T1000 (cell line): Measurements from ENCODE around the gene ARID1B.
A peak's percentile ranks its signal among the peaks of the same experiment; 100 is the strongest.

Source experiments
- DNase-seq: peaks from one replicate; lab custom pipeline; 2025; ENCODE audit warnings: mixed read lengths; lab: John Stamatoyannopoulos, UW

The ARID1B gene

DNA sequence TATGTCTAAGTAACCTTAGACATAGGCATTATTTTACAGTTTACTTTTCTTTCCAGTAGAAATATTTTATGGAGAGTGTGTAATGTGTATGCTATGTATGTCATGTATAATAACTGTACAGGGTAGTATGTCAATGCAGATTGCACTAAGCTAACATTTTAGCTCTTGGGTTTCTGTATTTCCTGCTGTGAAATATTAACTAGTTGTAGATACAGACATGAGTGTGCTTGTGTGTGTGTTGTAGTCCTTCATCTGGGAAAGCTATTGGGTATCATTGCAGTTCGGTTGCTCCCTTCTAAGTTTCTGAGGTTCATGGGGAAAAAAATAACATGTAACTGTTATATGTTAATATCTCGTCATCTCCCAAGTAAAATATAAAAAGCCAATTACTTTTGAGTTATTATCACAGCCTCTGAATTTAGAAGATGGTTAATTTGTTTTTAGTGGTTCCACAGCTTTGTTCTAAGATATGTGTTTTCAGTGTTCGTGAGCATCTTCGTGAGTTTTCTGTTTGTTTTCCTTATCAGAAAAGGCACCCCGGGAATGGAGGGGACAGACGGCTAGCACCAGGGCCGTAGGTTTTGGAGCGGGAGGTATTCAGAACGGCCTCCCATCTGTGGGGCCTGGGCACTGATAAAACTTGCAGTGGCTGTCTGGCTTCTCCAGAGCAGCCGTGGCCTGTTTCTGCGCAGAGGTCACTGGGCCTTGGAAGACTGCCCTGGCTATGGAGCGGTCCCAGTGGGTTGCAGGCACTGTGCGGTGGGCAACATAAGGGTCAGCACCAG is 215.0 kb downstream of the ARID1B start:
- DNase-seq: no peak

DNA sequence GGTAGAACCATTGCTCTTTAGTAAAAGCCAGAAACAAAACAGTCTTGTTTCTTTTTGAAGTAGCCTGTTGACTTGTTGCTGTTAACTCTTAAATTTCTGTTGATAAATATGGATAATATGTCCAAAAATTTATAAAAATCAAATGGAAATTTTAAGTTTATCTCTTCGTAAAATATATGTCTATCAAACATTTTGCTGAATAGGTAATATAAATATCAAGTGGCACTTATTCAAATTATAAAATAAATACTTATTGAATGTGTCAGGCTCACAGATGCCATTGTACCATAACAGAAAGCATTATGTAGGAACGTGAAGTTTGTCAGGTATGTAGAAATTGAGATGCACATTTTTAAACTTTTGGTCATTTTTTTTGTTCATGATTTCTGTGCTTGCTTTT is 216.5 kb downstream of the ARID1B start:
- no peak for DNase-seq

DNA sequence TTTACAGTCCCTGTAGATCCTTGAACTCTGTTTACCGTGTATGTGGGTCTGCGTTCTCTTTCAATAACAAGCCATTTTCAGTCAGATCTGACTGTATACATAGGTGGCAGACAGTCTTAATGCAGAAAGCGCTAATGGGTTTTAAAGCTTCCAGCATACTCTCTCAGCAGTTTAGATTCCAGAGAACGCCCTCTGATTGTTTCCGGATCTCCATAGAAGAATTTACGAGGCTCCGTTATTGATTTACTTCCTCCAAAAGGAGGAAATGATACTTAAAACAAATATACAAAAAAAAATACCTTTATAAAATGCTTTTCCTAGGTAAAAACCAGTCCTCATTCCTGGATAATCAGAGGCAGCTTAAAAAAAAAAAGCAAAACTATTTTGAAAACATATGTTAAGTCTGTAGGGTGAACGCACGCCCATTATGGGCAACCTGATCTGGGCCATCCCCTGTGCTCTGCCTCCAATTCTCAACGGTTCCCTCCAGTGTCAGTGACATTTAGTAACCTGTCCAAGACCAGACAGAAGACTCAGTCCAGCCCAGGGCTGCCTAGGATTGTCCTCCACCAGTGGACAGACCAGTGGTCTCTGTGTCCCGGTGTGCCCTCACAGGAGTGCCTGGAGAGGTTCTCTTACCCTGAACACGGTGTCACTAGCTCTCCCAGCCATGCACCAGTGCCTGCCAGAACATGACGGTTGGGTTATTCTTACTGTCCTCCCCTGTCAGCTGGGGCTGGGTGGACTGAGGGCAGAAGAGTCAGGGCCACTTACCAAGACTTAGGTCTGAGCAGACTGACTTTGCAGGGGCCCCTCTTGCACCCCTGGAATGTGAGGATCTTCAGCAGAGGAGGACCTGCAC is 217.3 kb downstream of the ARID1B start:
- no peak for DNase-seq

DNA sequence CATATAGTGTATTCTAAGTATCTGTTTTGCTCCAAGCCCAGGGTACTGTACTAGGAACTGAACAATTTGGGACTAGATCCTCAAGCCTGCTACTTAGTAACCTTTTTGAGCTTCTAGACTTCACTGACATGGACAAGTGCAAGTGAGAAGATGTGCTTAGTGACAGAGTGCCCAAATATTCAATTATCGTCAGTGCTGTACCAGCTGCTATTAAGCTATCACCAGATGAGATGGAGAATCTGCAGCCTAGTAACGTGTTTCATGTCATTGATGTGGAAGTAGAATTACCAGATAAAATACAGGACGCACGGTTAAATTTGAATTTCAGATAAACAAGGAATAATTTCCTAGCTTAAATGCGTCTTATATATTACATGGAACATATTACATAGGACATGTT is 218.3 kb downstream of the ARID1B start:
- DNase-seq: no peak

DNA sequence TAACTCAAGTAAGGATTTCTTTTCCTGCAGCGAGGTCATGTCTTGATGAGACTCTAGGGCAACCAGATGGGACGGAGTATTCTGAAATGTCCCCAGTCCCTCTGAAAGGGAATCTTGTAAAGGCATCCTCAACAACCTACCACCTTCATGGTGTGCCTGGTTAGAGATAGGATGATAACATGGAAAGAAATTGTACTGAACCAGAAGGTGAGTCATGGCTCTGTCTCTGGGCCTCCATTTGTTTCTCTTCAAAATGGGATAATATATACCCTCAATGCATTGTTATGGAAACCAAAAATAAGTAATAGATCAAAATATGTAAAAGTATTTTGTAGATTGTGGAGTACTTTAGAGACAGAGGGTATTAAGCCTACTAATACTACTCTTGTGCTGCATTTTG is 219.1 kb downstream of the ARID1B start:
- no peak for DNase-seq

DNA sequence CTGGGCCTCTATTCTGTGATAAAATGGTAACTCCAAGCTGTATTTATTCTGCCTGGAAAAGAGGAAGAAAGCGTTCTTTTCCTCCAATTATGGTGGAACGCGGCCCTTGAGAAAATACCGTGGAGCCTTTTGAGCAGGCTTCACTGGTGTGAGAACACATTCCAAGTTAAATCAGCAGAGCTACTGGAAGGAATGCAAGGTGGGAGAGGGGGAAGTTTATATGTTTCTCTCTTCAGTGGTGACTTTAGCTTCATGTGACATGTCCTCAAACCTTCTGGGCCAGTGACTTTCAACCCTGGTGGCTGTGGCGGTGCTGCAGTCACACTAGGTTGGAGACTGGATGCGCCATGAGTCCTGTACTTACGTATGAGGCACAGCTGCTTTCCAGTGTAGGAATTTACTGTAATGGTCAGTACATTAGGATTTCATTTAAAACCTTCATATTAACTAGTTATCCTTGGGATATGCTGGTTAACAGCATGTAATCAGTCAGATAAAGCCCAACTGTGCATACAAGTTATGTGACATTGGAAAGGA is 221.7 kb downstream of the ARID1B start:
- DNase-seq: no peak

DNA sequence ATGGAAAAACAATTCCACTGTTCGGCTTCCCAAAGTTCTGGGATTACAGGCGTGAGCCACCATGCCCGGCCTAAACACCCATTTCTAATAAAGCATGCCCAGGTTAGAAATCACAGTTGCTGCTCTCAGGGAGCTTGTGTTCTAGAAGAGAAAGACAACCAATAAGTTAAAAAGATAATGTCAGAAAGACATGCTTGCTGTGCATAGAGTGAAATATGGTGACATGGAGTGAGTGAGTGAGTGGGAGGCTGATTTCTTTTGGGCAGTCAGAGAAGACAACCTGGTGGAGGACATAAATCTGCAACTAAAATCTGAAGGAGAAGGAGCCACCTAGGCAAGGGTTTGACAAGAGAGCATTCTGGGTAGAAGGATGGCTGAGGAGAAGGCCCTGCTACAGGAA is 222.6 kb downstream of the ARID1B start:
- DNase-seq: no peak

DNA sequence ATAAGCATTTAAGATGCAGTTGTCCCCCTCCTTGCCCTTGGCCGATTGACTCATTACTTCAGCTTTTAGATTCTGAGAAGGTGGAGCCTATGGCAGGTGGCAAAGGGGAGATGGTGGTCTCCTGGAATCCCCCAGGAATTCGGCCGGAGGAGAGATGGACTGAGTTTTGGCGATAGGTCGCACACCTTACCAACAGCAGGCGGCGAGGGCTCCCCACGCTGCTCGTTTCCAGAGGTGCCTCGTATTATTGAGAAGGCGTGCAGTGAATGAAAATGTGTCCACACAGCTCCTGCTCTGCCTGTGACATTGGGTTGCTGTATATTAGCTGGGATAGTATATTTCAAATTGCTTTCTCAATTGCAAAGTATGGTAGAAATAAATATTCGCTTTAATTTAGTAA is 224.5 kb downstream of the ARID1B start:
- no peak for DNase-seq

DNA sequence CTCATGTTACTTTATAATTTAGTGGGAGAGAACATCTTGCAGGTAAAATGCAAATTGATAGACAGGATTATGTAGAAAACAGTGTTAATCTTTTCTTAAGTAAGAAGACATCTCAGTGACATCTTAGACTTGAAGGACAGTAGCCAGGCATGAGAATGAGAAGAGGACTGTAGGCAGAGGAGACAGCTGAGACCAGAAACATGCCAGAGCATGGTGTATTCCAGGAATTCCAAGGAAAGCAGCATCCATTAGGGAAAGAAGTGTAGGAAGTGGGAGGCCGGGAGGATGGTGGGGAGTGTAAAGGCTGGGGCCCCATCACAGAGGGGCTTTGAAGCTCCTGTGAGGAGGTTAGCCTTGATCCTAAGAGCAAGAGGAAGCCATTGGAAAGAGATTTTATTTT is 225.6 kb downstream of the ARID1B start:
- DNase-seq: no peak

DNA sequence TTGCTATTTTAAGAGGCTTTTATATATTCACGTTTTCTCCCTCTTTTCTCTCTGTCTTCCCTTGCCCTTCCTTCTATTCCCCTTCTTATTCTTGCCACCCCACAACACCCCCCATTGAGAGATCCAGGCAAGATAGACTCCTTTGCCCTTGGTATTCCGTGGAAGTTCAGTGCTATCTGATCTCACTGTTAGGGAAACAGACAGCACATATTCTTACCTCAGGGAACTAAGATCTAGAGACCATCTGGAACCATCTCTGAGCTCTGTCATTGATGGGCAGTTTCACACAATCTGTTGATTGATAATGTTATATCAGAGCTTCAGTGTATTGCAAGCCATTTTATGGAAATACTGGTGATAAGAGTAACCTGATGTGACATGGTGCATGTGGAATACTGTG is 228.8 kb downstream of the ARID1B start:
- no peak for DNase-seq

DNA sequence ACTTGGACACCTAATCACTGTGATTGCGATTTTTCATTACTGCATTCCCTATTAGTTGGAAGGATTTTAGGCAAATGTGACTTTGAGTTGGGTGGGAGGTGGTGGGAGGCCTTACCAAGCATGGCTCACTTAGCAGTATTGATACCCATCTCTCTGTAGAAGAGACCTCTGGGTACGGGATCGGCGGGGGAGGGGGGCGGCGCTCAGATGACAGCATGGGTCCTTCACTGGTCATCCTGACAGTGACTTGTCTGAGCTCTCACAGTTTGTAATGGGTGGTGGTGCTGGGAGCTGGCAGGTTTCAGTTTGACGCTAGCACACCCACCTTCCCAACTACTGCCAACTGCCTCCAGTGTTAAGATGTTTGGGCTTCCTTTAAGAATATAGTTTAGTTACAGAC is 231.4 kb downstream of the ARID1B start:
- no peak for DNase-seq

DNA sequence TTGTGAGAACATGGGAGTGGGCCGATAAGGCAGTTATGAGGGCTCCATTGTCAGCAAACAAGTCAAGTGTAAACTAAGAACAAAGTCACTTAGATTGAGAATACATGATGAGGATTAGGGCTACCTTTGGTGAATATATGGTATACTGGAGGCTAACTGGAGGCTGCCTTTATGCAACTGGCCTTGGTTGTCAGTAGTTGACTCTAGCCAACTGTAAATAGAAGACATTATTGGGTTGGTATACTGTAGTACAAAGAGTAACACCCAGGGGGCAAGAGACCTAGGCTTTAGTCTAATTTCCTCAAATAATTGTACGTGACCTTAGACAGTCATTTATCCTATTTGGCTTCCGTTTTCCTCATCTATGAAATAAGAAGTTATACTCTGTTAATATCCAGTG is 235.2 kb downstream of the ARID1B start:
- no peak for DNase-seq

DNA sequence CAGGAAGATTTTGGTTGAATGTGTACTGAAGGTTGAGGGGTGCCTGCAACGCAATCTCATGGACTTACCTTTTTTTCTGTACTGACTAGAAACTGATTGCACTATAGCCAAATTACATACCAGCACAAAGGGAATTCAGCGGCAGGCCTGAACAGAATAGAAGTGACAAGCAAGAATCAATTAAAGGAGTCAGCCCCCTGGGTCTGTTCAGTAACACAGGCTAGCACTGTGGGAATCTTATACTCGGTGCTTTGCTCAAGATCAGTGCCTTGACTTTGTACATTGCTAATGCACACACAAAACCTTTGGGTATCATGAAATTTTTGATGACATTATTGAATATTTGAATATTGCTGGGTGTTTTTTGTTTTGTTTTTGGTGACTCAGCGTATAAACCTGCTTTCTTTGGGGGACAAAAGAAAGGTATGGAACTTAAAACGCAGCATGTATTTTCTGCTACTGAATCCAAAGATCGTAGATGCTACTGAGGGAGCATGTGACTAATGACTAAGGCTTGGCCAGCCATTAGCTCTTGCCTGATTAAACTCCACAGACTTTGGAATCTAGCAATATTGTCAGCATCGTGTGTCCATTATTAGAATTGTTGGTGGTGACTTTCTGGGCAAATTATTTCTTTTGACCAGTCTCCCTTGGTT is 236.6 kb downstream of the ARID1B start:
- no peak for DNase-seq

DNA sequence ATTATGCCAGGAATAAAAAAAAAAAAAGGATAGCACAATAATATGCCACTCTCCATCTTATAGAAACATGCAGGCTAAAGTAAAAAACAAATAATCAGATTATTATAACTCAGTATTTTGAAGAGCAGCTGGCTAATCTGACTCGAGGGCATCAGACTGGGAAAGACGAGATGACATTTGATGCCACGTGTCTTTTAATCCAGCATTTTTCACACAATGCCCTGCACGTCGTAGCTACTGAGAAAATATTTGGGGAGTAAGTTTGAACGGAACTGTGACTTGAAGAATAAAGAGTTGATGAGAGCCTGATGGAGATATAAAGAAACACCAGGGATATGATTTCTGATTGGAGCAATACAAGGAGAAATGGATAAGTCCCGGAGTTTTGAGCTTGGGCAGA is 237.7 kb downstream of the ARID1B start:
- DNase-seq: no peak

DNA sequence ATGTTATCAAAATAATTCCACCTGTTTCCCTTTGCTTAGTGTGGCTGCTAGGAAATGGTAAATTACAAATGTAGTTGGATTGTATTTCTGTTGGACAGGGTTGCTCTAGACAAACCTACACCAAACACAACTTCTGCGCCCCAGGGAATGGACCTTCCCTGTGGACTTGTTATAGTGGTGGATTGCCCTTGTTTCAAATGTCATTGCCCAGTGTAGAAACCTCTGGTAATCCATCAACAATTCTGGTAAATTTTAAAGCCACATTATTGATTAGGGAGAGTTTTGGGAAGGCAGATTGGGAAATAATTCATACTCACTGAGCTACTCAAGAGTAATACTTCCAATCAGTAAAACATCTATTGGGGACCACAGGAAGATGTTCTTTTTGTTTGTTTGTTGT is 239.8 kb downstream of the ARID1B start:
- DNase-seq: no peak

DNA sequence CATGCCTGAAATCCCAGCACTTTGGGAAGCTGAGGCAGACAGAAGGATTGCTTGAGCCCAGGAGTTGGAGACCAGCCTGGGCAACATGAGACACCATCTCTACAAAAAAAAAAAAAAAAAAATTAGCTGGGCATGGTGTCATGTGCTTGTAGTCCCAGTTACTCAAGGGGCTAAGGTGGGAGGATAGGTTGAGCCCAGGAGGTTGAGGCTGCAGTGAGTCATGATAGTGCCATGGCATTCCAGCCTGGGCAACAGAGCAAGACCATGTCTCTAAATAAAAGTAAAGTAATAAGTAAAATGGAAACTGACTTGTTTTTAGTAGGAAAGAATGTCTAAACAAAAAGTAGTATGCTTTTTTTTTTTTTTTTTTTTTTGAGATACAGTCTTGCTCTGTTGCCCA is 240.7 kb downstream of the ARID1B start:
- DNase-seq: no peak

DNA sequence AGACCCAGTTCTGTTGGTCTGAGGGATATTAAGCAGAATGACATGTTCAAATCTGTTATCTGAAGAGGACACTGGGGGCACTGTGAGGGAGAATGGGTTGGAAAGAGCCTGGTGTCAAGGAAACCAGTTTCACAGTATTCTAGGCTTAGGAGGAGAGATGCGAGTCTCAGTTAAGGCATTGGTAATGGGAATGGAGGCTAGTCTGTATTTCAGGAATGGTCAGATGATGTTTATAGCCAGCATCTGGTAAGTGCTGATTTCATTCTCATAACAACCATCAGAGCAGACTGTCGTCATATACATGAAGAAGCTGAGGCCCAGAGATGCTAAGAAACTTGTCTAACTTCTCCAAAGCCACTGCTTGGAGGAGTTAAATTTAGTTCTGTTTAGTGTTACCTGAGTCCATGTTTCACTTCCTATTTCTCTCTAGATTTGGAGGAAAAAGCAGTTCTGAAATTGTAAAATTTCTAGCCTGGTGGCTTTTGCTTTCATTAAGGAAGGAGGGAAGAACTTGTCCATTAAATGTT is 242.0 kb downstream of the ARID1B start:
- no peak for DNase-seq

DNA sequence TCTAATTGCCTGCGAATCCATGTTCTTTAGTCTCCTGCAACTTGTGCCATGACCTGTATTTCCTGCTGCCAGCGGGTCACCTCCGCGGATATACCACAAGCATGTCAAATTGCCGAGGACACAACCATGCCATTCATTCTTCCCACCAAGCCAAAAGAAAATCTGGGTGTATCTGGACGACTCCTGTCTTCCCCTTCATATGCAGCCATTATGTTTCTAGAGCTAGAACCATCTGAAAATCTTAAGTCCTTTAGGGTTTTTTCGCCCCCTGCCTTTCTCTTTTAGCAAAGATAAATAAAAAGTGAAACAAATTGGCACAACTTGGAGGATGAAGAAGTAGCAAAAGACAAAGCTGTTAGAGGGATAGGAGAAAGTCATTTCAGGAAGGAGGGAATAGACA is 242.6 kb downstream of the ARID1B start:
- DNase-seq: no peak

DNA sequence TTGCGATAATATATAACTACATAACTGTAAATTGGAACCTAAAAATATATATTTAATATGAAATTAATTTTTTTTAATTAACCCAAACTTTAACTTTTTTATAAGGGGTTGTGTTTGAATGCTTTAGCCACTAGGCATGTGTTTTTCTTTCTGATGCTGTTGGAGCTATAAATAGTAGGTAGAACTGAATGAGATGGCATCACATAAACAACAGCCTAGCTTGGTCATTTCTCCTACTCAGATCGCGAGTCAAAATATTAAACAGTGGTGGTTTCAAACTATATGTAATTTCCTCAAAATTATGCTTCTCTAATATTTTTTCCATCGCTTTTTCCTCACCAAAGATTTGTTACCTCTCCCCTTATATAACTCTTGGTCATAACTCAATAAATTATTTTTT is 243.2 kb downstream of the ARID1B start:
- no peak for DNase-seq

DNA sequence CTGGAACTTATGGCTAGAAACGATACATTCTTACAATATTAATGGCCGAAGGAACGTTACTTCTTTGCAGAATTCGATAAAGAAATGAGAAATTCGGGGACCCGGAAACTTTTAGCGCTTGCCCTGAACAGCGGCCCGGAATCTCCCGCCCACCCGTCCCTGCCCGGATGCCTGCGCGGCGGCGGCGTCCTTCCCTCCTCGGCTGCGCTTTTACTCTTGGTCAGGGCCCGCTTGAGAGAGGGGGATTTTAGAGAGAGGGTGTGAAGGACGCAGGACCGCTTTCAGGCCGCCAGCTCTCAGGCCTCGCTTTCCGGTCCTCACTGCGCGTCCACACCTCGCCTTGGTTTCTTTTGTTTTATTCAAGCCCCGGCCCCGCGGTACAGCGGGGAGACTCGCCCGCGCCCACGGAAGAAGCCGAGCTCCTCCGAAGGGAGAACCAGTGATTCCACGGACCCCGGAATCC is 243.7 kb downstream of the ARID1B start:
- peak; percentile 58 for DNase-seq

DNA sequence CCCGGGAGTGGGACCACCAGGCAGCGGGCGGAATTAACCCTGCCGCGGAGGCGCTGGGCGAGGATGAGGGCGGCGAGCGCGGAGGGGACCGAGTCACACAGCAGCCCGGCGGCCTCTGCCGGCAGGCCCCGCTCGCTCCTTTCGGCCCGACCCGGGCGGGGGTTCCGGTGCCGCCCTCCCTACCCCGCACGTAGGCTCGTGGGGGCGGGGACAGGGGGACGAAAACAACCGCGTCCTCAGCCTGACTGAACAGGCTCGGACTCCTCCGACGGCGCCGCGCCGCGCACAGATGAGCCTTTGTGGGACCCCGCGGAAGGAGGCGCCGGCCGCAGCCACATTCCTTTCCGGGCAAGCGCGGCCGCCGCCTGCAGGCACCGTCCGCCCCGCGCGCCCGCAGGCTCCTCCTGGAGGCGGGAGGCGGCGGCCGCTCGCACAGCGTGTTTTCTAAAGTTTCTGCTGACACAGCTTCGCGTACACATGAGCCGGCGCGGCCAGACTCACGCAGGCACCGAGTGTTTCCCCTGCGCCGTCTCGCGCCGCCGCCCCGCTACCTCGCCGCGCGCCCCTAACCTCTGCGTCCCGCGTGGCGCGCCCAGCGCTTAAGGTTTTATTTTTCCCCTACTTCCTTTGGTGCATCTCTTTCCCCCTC is 244.3 kb downstream of the ARID1B start:
- DNase-seq: peak; percentile 77
